ENCODE data around the gene TMEM81. TPM values are rescaled to one million over a fixed set of nuclear protein-coding genes. Genes with fewer than 3 reads are reported as not detected.

TMEM81 gene
- total RNA-seq, 4 donors from 2014 or later = 2.4 to 3.1 (median 2.8) TPM

DNA sequence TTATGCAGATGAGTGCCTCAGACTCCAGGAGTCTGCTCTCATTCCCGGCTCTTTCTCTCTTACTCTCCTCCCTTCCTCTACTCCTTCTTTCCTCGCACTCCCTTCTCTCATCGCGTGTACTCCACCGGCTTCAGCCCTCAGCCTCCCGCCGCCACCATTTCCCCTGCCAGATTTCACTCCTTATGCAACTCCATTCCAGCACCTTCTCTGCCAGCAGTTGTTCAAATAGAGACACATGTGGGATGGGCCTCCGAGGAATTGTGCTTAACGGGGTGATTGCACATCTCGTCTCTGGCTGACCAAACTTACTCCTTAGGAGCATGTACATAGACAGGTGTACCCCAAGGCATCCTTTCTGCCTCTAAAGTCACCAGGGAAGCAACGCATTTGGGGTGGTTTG lies 39.1 kb downstream of the TMEM81 start:
- TF ChIP-seq, protein P1, sequence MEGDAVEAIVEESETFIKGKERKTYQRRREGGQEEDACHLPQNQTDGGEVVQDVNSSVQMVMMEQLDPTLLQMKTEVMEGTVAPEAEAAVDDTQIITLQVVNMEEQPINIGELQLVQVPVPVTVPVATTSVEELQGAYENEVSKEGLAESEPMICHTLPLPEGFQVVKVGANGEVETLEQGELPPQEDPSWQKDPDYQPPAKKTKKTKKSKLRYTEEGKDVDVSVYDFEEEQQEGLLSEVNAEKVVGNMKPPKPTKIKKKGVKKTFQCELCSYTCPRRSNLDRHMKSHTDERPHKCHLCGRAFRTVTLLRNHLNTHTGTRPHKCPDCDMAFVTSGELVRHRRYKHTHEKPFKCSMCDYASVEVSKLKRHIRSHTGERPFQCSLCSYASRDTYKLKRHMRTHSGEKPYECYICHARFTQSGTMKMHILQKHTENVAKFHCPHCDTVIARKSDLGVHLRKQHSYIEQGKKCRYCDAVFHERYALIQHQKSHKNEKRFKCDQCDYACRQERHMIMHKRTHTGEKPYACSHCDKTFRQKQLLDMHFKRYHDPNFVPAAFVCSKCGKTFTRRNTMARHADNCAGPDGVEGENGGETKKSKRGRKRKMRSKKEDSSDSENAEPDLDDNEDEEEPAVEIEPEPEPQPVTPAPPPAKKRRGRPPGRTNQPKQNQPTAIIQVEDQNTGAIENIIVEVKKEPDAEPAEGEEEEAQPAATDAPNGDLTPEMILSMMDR (IDR thresholded peaks at IDR 0.05; ENCODE audit: low read depth) = no peak

DNA sequence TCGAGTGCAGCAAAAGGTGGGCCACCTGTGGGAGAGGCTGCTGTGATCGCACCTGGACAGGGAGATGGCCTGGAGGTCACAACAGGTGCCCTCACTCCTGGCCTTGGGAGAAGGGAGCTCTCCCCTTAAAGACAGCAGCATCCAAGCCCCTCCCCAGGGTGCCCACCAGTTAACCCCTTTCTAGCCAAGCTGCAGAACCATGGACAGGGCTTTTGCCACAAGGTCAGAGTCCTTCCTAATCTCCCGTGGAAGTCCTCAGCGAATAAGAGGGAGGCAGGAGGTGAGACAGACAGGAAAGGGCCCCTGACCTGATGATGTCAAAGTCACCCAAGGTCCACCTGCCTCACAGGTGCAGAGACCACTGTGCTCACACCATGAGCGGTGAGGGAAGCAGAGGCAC lies 39.5 kb downstream of the TMEM81 start:
- TF ChIP-seq, protein P1 (IDR thresholded peaks at IDR 0.05; ENCODE audit: low read depth) = no peak

DNA sequence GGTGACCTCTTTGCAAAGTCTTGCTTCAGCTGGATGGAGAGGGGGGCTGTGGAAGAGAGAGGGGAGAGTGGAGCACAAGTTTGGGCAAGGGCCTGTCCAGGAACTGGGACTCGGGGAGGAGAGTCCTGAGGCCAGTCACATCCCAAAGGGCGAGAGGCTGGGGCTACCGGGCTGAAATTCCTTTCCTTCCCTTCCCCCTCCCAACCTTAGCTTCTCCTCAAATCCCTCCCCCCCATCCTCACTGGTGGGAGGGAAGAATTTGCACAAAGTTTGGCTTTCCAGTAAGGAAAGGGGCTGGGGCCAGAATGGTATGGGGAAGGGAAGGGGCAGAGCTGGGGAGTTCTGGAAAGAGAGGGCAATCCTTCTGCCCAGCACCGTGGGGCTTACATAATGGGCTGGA lies 40.4 kb downstream of the TMEM81 start:
- TF ChIP-seq, protein P1 (IDR thresholded peaks at IDR 0.05; ENCODE audit: low read depth) = no peak

DNA sequence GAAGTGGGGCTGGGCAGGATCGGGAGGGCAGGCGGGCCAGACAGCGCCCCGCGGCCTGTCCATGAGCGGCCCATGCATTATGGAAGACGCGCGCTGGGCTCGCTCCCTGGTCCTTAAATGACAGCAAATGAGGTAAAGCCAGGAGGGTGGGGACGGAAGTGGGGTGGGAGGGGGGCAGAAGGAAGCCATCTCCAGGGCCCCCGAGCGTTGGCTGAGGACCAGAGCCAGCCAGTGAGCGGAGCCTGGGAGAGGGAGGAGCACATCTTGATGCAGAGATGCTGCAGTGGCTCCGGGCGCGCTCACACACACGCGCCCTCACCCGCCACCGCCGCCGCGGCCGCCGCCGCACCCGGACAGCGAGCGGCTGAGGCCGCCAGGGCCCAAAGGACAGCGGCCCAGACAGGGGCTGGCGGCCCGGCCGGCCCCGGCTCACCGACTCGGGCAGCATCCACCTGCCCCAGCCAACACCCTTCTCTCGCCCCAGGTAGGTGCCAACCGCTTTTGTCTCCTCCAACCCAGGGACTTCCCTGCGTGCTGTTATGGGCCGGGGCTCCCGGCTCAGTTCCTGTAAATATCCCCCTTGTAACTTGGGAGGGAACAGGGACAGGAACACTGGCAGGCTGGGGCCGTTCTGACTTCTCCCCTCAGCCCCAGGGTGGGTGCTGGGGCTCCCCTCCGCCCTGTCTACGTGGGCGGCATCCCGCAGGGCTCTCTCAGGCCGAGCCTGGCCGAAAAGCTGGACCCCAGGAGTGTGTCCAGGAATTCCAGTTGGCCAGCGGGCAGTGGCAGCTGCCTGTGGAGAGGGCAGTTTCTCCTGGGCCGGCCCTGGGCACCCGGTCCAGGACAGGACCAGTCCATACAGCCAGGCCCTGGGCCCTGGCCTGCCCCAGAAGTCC lies 41.1 kb downstream of the TMEM81 start, which contains the start of gene CNTN2:
TSS of gene CNTN2 (plus strand) at position 302 of the 896 bp plus-strand sequence. CDS start 9,974 bp downstream, outside the sequence.
- TF ChIP-seq, protein P1 (IDR thresholded peaks at IDR 0.05; ENCODE audit: low read depth) = no peak

DNA sequence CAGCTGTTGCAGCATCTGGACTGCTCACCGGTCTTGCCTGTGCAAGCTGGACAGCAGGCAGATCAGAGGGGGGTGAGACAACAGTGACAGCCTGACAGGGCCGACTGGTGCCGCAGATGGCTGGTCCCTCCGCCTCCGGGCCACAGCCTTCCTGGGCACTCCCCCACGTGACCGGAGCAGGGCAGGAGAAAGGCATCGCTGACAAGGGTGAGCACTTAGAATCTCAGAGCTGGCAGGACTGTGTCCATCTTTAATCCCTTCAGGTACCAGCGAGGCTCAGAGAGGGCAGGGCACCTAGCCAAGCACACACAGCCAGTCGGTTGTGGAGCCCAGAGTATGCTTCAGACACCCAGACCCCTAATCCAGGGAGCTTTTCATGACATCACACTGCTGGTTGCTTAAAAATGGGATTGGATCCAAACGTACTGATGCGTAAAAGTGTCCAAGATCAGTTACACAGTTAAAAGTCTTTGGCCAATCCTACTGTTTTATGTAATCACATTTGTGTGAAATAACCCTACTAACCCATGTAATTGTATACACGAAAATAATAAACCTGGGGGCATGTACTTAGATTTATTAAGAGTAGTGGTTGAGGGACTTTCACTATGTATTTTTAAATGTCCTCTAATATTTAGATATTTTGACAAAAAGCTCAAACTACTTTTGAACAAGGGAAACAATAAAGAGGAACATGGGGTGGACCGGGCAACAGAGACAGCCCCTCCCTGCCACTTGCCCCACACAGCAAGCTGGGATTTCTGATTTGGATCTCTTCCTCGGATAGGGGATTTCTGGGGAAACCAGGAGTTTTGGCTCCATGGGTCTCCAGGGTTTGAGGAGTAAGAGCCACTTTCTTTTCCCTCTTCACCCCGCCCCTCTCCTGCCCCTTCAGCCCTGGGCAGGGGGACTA lies 42.0 kb downstream of the TMEM81 start:
- TF ChIP-seq, protein P1 (IDR thresholded peaks at IDR 0.05; ENCODE audit: low read depth) = no peak

DNA sequence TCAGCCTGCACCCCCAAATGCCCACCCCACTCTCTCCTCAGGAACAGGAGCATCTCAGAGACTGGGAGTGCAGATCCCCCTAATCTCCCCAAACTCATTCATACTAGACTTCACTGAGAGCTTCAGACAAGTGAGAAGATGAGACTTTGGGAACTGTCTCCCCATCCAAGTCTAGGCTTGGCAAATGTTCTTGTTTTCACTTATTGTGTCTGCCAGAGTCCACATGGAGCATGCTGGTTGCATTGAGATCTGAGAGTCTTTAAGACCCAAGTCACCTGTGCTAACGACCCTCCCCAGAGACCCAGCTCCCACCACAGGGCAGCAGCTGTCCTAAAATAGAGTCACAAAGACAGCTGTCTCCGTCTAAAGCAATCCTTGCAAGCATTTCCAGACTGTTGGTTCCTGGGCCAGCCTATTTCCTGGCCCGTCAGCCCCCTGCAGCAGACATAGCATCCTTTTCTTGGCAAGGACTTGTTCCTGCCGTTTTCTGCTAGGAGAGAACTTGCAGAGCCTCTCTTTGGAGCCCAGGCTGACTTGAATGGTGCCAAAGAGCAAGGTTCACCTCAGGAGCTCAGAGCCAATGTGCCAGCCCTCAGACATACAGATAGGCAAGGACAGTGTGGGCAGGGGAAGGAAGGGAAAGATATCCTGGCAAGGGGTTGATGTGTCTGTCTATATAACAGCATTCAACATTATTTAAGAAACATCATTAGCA lies 43.1 kb downstream of the TMEM81 start:
- TF ChIP-seq, protein P1 (IDR thresholded peaks at IDR 0.05; ENCODE audit: low read depth) = no peak

All from subcutaneous adipose tissue (tissue), 4 donors.